HG03039 (cell line): ENCODE results near the gene BUB3.
"Not testable (repeated sequence)": the region's sequence is repeated elsewhere in the genome, so short reads cannot be mapped to it uniquely, and the experiment has no call there.

Experiments used
- ATAC-seq: cut with Tn5 transposase; IDR thresholded peaks from one replicate; pipeline ENCODE4 v1.9.1; 2021; ENCODE audit warnings: mild to moderate bottlenecking, moderate library complexity; ENCODE audit not compliant: unreplicated experiment

Gene BUB3

DNA sequence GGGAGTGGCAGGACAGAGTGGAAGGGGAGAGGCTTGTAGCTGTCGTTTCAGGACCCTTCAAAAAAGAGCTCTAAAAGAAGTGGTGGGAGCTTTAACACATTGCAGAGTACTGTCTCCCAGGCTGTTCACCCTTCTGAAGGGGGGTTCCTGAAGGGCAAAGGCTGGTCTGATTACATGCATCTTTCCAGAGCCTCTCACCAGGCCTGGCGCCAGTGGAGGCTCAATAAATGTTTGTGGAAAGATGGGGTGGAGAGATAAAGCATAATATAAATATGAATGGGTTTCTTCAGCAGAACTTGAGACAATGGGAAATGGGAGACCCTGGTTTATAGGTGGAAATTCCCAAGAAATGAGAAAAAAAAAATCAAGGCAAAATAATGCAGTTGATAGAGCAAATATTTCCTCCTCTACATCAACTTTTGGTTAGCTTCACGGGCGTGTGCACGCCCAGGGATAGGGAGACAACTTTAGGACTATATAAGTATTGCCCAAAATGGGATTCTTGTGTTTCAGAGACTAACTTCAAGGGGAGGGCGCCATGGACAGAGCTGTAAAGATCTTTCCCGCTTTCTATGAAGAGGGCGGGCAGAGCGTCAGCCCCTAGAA lies 613 bp upstream of the BUB3 start:
- ATAC-seq = no peak

DNA sequence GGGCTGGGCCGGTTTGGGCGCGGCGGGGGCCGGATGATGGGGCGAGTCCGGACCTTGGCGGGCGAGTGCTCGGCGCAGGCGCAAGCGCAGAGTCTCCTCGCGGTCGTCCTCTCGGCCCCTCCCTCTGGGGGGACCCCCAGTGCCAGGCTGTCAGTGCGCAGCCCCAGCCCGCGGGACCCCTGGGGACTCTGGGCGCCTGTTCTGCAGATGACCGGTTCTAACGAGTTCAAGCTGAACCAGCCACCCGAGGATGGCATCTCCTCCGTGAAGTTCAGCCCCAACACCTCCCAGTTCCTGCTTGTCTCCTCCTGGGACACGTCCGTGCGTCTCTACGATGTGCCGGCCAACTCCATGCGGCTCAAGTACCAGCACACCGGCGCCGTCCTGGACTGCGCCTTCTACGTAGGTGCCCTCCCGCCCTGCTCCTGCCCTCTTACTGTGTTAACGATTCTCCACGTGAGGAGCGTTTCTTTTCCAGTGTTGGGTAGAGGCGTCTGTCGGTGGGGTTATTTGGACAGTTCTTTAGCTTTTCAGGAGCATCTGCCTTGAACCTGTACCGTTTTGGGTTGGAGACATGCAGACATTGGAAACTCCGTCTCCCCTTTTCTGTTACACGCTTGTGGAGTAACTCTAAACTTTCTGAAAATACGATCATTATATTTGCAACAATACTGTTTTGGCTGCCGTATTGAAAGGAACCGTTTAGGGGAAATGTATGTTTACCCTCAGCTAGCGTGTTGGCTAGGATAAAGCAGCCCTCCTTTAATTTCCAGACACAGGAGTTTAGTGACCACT lies 706 bp downstream of the BUB3 start:
- ATAC-seq = peak; percentile 43

DNA sequence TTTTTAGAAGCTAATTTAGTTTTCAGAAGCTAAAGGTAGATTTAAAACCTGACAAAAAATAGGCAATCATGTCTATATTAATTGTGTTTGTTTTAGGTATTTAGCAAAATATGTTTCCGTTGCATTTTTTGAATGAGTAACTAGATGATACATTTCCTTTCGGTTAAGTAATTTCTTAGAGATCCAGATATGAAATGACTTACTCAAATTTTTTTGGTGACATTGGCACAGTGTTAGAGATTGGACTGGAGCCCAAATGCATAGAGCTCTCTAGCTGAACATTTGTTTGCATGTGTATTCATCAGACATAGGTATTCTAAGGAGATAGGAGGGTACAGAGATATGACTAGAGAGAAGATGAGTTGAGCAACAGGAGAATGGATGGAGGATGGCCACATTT lies 1.9 kb downstream of the BUB3 start:
- ATAC-seq = no peak

DNA sequence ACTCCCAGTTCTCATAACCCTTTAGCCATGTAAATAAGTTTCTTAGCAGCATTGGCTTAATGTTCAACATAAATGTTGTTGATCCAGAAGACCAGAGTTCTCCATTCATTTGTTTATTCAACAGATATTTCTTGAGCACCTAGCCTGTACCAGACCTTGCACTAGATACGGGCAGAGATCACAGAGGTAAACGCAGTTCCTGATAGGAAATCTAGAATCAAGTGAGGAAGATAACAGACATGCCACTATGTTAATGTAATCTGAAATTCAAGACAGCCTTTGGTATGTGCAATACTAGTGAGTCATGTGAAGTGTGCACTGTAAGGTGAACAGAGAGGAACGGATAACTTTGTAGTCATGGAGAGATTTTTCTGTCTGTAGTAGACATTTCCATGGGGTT lies 3.0 kb downstream of the BUB3 start:
- ATAC-seq = no peak

DNA sequence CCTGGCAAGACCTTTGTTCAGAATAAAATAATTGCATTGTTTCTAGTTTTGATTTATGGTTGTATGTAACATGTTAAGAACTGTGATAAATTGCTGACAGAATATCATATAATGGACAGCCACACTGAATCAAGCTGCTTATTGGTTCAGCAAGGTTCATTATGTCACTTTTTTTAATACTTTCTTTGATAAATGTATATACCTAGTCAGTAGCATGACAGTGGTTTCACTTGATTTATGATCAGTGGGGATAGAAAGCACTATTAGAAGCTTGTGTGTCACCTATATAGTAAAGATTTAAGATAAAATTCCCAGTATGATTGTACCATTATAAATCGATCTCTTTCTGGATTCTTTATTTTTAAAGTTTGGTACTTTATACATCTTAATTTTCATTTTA lies 4.5 kb downstream of the BUB3 start:
- ATAC-seq = no peak

DNA sequence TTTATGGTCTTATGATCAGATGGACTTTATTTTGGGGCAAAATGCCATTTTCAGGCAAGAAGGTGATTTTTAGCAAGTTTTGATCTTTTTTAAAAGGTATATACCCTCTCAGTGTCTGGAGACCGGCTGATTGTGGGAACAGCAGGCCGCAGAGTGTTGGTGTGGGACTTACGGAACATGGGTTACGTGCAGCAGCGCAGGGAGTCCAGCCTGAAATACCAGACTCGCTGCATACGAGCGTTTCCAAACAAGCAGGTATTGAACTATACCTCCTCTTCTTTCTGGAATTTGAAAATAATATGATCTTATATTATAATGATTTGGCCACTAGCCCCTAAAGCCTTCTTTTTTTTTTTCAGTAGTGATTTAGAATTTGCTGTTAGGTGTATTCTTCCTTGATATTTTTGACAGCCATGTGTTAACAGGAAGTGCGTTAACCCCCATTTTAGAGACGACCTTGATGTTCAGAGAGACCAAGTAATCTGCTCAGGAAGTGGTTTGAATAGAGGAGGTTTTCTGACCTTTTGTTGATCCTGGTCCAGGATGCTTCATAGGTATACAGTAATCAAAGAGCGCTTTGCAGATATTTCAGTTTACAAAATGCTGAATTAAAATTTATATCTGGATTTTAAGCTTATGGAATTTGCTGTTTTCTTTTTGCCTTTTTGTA lies 6.2 kb downstream of the BUB3 start:
- no peak for ATAC-seq

DNA sequence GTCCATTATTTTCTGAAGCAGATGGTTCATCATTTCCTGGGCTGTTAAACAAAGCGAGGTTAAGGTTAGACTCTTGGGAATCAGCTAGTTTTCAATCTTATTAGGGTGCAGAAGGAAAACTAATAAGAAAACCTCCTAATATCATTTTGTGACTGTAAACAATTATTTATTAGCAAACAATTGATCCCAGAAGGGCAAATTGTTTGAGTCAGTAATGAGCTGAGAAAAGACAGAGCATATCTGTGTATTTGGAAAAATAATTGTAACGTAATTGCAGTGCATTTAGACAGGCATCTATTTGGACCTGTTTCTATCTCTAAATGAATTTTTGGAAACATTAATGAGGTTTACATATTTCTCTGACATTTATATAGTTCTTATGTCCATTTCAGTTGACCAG lies 10.1 kb downstream of the BUB3 start:
- no peak for ATAC-seq

DNA sequence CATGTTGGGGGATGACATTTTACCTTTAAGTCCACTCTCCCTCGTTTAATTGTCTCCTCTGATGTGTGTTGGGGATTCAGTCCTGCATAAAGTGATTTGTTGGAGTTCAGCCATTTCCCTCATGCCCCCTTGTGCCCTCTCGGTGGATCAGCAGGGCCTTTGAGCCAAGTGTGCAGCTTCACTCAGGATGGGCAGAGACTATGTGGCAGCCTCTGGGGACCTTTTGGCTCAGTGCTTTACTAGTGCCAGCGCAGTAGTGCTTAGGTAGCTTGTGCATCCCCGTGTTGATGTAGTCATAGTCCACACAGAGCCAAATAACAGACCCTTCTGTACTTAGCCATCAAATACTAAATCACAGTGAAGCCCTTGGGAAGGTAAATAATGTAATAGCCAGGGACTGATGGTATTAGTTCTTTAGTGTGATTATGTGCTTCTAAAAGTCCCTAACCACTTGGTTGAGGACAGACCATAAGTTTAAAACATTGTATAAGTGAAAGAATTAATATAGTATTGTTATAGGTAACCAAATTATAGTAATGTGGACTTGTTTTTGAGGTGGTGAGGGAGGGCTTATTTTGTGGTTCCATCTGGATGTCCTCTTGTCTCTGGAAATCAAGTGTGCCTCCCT lies 11.4 kb downstream of the BUB3 start:
- no peak for ATAC-seq

DNA sequence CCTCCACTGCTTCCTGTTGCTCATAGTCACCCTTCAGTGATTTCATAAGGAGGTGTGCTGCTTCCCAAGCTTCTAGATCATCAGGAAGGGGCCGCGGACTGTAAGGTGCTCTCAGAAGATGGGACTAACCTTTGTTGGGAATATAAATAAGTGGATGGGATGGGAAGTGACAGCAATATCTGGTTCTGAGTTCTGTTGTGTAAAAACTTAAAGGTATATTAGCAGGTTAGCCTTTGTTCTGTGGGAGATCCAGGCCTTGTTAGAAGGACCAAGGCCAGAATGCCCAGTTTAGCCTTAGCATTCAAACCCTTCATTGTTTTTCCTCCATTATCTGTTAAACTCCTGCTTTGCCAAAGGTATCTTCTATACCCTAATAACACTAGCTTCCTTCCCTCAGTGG lies 12.4 kb downstream of the BUB3 start:
- no peak for ATAC-seq

DNA sequence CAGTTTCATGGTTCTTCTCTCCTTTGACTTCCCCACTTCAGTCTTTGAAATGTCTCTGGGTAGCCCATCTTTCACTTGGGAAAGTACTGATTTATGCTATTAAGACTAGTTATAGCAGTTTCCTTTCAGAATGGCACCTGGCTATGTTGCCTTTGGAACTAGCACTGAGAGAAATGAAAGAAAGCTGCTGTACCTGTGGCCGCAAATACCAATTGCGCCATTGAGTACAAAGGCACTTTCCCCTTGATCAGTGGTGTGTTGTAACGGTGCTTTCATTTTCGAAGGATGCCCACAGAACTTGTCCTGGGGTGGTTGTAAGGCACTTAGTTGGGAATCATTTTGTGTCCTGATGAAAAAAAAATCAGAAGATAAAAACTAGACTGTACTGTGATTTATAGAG lies 16.8 kb downstream of the BUB3 start:
- ATAC-seq = no peak

DNA sequence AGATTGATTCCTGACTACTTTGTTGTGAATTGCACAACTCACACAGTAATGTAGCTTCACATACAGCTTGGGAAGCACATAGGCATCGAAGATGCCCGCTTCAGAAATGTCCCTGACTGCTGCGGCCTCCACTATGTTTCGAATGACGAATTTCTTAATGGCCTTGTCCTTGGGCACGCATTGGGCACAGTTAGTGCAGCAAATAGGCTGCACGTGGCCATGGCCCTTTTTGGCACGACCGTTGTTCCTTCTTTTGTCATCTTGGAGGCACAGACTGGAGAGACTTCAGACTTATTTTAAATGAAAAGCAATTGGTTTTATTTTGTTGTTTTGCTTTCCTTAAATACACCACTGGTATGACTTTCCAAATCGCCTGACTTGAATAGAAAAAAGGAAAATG lies 17.4 kb downstream of the BUB3 start:
- not testable (repeated sequence) for ATAC-seq

DNA sequence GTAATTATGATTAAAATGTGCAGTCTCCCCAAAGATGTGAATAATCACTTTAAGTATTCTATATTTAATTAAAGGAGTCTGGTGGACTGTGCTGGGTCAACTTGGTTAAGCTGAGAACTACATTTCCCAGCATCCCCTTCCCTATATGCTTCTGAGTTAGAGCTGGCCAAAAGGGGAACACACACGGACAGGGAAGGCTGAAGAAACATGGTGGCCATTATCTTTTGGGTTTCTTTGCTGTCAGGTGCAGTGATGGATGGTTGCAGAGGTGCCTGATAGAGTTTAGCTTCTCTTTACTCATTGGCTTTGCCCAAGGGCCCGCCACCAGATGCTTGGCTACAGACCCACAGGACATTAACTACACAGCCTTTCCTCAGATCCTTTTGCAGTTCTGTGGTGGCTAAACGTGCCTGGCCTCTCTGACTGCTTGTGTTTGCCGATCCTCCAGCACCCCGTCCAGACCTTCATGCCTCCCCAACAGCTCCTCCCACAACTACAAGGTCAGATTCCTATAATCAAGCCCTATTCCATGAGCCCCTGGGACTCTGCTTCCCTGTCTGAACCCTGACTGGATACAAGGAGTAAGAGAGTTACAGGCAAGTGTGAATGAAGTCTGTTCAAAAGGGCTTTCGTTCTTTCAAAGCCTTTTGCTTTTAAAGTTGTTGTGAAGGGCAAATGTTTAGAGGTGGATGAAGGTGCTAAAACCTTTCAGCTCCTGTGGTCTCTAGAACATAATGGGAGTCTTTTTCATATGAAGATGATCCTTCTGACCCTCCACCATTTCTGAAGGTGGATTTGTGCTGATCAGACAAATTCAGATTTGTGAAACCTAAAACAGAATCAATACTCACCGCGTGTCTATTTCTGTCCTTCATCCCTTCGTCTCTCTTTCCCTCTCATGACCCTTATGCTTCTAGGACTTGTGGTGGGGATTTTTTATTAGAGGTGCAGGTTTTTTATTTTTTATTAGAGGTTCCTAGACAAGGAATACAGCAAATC lies 21.5 kb downstream of the BUB3 start:
- no peak for ATAC-seq

DNA sequence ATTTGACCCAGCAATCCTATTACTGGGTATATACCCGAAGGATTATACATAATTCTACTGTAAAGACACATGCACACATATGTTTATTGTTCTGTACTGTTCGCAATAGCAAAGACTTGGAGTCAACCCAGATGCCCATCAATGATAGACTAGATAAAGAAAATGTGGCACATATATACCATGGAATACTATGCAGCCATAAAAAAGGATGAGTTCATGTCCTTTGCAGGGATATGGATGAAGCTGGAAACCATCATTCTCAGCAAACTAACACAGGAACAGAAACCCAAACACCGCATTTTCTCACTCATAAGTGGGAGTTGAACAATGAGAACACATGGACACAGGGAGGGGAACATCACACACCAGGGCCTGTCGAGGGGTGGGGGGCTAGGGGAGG lies 24.2 kb downstream of the BUB3 start:
- not testable (repeated sequence) for ATAC-seq

DNA sequence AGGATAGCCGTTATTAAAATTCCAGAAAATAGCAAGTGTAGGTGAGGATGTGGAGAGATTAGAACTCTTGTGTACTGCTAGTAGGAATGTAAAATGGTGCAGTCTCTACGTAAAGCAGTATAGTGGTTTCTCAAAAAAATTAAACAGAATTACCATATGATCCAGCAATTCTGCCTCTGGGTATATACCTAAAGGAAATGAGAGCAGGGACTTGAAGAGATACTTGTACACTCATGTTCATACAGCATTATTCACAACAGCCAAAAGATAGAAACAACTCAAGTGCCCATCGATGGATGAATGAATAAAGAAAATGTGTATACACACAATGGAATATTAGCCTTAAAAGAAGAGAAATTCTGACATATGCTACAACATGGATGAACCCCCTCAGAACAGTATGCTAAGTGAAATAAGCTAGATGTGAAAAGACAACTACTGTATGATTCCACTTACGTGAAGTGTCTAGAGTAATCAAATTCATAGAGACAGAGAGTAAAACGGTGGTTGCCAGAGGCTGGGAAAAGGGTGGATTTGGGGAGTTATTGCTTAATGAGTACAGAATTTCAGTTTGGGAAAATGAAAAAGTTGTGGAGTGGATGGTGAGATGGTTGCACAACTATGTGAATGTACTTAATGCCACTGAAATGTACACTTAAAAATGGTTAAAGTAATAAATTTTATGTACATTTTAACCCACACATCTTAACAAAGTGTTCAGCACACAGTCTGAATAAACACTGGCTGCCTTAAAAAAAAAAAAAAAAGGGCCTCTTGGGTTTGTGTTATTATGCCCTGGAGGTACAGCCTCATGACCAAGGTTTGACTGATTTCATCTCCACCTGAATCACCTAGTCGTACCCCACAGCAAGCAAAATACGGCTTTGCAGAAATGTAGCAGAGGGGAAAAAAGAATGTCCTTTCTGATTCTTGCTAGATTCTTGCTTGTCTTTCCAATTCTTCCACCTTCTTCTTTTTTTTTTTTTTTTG lies 26.2 kb downstream of the BUB3 start:
- ATAC-seq = no peak

DNA sequence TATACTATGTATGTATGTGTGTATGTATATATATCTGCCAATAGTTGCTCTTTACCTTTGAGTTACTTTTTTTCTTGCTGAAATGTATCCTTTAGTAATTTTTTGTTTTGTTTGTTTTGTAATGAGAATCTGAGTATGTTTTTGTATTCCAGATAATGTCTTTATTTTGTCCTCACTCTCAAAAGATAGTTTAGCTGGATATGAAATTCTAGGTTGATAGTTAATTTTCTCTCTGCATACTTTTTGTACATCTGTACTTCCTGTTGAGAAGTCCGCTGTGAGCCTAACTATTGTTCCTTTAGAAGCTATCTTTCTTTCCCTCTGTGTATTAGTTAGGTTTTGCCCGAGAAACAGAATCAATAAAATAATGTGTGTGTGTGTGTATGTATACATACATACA lies 29.5 kb downstream of the BUB3 start:
- ATAC-seq = no peak

DNA sequence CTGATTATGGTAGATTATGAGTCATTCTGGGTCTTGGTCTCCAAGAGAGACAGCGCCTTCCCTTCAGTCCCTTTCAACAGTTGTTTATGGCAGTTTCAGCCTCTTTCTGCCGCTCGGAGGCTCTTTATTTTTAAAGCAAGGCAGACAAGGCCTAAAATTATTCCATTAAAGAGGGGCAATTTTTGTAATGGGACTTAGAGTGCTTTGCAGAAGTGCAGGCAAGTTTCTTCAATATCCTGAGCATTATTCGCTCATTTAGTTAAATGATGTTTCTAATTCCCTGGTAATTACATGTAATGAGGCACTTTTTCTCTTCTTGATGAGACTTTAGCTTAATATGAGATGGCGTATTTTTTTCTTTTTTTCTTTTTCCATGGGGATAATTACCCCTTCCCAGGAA lies 33.6 kb downstream of the BUB3 start:
- no peak for ATAC-seq

DNA sequence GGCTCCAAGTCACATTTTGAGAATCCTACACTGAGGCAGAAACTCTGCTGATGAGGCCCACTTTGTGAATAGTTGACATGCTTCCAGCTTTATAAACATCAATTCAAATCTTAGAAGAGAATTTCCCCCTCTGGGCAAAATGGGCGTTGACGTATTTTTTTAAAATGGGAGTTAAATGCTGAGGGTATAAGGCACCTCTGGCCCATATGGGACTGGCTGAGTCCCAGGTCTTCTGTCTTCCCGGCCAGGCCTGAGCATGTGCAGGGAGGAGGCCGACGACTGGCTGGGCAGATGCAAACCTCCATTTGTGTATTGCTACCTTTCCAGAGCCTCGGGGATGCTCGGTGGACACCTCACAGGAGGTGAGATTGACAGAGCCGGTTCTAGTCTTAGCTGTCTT lies 37.7 kb downstream of the BUB3 start:
- ATAC-seq = no peak

DNA sequence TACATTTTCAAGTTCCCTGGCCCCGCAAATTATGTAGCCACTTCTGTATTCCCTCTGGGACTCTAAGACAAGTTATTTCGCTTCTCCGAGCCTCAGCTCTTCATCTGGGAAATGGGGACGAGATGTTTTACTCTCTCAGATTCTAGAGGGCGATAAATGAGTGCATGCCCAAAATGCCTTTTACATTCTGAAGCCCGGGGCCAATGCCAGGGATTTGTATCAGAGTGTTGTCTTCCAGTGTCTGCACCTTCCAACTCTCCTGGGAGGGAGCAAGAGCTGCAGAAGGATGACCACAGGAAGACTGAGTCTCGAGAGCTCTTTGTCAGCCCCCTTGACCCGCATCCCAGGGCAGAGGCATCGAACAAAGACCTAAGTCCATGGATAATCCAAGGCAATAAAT lies 39.9 kb downstream of the BUB3 start:
- ATAC-seq = no peak

DNA sequence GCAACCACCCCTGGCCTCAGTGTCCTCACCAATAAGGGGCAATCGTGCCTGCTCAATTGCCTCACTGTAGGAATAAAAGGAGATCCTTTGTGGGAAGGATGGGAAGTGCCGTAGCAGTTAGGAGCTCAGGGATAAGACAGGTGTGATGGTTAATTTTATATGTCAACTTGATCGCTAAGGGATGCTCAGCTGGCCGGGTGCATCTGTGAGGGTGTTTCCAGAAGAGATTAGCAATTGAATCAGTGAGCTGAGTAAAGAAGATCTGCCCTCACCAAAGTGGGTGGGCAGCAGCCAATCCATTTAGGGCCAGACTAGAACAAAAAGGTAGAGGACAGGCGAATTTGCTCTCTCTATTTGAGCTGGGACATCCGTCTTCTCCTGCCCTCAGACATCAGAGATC lies 46.3 kb downstream of the BUB3 start:
- ATAC-seq = no peak
